ENCODE measurements around the gene GPRIN3.
A peak's percentile ranks its signal among the peaks of the same experiment; 100 is the strongest.

The GPRIN3 gene

DNA sequence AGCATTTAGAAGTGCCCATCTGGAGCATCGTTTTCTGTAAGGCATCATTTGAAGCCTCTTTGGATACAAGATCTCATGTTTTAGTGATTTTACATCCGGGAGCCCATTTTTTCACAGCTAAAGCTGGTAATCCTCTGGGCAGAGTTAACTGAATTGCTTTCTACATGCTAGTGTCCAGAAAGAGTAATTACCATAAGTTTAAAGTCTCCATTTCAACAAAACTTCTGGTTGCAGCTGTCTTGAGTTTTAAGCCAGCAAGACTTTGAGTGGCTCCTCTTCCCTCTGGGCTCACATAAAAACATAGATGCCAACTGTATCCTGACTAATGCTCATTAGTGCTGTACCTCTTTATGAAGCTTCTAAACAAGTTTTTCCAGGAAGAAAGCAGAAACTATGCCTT lies 65.4 kb downstream of the GPRIN3 start:
- Histone ChIP-seq H3K27me3 (replicated peaks; ENCODE audit: control insufficient read depth, insufficient read depth, low read length, poor library complexity, severe bottlenecking) (no peaks in the 10 kb centered on the region), H3K4me1 (ENCODE audit: control insufficient read depth, insufficient read depth, low read length, poor library complexity, severe bottlenecking) (peaks cover 26% of the 10 kb centered on the region), H3K36me3 (ENCODE audit: control insufficient read depth, insufficient read depth, low read length) (peaks cover 9% of the 10 kb centered on the region), H3K4me3 (ENCODE audit: insufficient read depth, low read depth, low read length, poor library complexity, severe bottlenecking) (no peak overlapping the region), H3K27ac (ENCODE audit: insufficient read depth, low read length, poor library complexity, severe bottlenecking) (no peak overlapping the region), H3K9me3 (ENCODE audit: control insufficient read depth, low read length) (no peaks in the 10 kb centered on the region)
- no peak for DNase-seq

DNA sequence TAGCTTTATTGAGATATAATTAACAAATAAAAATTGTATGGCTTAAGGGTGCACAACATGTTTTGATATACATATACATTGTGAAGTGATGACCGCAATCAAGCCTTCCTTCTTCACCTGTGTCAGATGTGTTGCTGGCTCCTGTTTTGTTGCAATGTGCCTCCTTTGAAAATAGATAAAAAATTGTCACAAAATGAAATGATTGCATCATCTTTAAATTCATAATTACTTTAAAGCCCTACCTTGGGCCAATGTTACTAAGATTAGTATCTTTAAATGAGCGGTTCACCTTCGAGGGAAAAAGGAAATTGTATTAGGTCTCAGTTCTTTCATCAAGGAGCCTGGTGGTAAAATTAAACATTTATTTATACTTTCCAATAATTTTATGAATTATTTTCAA lies 77.3 kb downstream of the GPRIN3 start:
- H3K4me3 ChIP-seq (ENCODE audit: insufficient read depth, low read depth, low read length, poor library complexity, severe bottlenecking) = no peak overlapping the region
- H3K36me3 ChIP-seq (ENCODE audit: control insufficient read depth, insufficient read depth, low read length) = no peaks in the 10 kb centered on the region
- H3K4me1 ChIP-seq (ENCODE audit: control insufficient read depth, insufficient read depth, low read length, poor library complexity, severe bottlenecking) = no peaks in the 10 kb centered on the region
- no peaks in the 10 kb centered on the region for H3K27me3 ChIP-seq (replicated peaks; ENCODE audit: control insufficient read depth, insufficient read depth, low read length, poor library complexity, severe bottlenecking)
- peaks cover 4% of the 10 kb centered on the region for H3K9me3 ChIP-seq (ENCODE audit: control insufficient read depth, low read length)
- DNase-seq = no peak
- H3K27ac ChIP-seq (ENCODE audit: insufficient read depth, low read length, poor library complexity, severe bottlenecking) = no peak overlapping the region

DNA sequence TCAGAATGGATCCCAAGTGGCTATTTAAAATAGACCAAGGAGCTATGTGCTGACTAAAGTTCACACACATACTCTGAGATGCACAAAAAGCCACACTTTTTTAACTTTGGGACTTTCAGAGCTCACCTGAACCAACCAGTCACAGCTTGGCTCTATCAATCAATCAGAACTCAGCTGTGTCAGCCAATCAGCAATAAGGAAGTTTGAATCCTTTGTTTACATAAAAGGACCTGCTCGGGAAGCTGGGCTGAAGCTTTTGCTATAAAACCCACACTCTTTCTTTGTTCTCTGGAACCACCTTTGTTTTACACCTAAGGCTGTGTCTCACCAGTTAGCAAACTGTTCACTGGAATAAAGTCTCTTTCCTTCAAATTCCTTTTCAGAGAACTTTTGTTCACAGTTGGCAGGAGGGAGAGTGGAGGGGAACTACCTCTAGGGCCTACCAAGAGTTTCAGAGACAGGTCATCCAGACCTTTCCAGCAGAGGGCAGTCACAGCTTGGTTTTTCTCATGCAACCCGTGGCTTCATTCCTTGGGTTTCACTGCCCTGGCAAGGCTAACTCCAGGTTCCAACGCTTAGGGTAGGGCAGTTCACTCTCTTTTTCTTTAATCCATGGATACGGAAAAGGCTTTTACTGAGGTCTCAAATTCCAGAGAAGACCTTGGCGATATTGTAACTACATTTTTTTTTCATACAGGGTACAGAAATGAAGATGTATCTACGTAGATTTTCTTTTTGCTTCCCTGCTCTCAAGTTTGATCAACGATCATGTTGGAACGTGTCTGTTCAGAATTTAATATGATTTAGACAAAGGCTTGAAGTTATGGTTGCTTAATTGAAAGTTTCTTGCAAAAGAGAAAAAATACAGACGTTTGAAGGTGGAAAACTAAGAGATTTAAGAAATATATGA lies 80.7 kb downstream of the GPRIN3 start:
- H3K9me3 ChIP-seq (ENCODE audit: control insufficient read depth, low read length) = no peaks in the 10 kb centered on the region
- no peak overlapping the region for H3K4me3 ChIP-seq (ENCODE audit: insufficient read depth, low read depth, low read length, poor library complexity, severe bottlenecking)
- no peaks in the 10 kb centered on the region for H3K36me3 ChIP-seq (ENCODE audit: control insufficient read depth, insufficient read depth, low read length)
- peak; percentile 27 to 65 (median 56) for DNase-seq
- H3K27ac ChIP-seq (ENCODE audit: insufficient read depth, low read length, poor library complexity, severe bottlenecking) = no peak overlapping the region
- peaks cover 2% of the 10 kb centered on the region for H3K27me3 ChIP-seq (replicated peaks; ENCODE audit: control insufficient read depth, insufficient read depth, low read length, poor library complexity, severe bottlenecking)
- no peaks in the 10 kb centered on the region for H3K4me1 ChIP-seq (ENCODE audit: control insufficient read depth, insufficient read depth, low read length, poor library complexity, severe bottlenecking)

DNA sequence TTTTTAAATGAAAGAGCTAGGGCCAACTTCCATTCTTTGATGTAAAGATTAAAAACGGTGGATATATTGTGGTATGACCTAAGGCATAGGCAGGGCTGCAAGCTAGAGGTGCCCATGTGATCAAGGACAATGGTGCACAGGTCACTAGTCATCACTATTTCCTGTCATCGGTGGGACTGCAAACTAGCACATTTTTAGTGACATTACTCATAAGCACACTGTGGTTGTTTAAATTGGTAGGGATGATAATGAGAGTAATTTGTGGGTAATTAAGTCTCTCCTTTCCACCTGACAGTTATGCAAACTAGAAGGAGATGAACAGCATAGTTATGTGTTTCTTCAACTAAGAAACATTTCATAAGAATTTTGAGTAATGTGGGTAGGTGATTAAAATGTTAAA lies 85.4 kb downstream of the GPRIN3 start:
- no peaks in the 10 kb centered on the region for H3K36me3 ChIP-seq (ENCODE audit: control insufficient read depth, insufficient read depth, low read length)
- no peak overlapping the region for H3K27ac ChIP-seq (ENCODE audit: insufficient read depth, low read length, poor library complexity, severe bottlenecking)
- H3K9me3 ChIP-seq (ENCODE audit: control insufficient read depth, low read length) = no peaks in the 10 kb centered on the region
- H3K4me3 ChIP-seq (ENCODE audit: insufficient read depth, low read depth, low read length, poor library complexity, severe bottlenecking) = no peak overlapping the region
- peaks cover 2% of the 10 kb centered on the region for H3K27me3 ChIP-seq (replicated peaks; ENCODE audit: control insufficient read depth, insufficient read depth, low read length, poor library complexity, severe bottlenecking)
- no peak for DNase-seq
- no peaks in the 10 kb centered on the region for H3K4me1 ChIP-seq (ENCODE audit: control insufficient read depth, insufficient read depth, low read length, poor library complexity, severe bottlenecking)

DNA sequence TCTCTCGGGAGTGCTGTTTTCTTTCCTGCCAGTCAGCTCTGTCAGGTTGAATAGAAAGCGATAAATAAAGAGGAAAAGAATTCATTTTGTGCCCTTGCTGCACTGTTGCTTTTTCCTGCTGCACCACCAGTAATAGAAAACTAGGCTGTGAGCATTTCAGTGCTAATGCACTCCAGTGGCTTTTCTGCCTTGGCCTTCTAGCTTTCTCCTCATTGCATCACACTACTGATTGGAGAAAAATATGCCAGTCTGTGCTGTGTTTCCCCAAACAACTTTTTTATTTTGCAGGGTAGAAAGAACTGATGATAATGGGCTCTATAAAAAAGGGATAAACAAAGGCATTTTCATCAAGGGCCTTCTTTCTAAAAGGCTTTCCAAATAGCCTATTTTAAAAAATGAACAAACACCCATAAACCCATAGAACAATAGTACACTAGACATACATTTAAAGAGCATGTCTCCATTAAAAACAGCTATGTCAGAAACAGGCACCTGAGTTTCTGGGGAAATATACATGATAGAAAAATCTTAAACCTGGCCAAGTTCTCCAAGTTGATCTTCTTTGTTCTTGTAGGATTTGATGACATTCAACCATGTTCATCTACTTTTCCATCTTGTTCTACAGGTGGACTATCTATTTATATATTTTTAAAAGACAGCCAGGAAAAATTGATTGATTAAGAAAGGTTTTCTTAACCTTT lies 86.3 kb downstream of the GPRIN3 start:
- no peak for DNase-seq
- no peak overlapping the region for H3K4me3 ChIP-seq (ENCODE audit: insufficient read depth, low read depth, low read length, poor library complexity, severe bottlenecking)
- H3K27ac ChIP-seq (ENCODE audit: insufficient read depth, low read length, poor library complexity, severe bottlenecking) = no peak overlapping the region
- no peaks in the 10 kb centered on the region for H3K36me3 ChIP-seq (ENCODE audit: control insufficient read depth, insufficient read depth, low read length)
- H3K9me3 ChIP-seq (ENCODE audit: control insufficient read depth, low read length) = no peaks in the 10 kb centered on the region
- peaks cover 2% of the 10 kb centered on the region for H3K27me3 ChIP-seq (replicated peaks; ENCODE audit: control insufficient read depth, insufficient read depth, low read length, poor library complexity, severe bottlenecking)
- no peaks in the 10 kb centered on the region for H3K4me1 ChIP-seq (ENCODE audit: control insufficient read depth, insufficient read depth, low read length, poor library complexity, severe bottlenecking)

DNA sequence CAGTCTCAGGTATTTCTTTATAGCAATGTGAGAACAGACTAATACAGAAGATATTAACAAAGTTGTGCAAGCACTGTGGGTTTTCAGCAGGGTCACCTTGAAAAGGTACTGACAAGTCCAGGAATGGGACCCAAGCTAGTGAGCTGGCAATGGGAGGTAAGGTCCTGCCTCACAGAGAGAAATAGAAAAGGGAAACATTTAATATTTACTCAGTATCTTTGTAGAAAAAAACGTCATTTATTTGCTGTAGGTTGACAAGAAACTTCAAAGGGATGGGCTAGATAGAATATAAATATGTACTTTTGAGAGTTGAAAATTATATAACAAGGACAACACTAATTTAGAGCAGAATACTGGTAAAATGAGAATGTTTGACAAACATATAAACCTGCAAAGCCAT lies 89.0 kb downstream of the GPRIN3 start:
- Histone ChIP-seq H3K27me3 (replicated peaks; ENCODE audit: control insufficient read depth, insufficient read depth, low read length, poor library complexity, severe bottlenecking) (peaks cover 2% of the 10 kb centered on the region), H3K36me3 (ENCODE audit: control insufficient read depth, insufficient read depth, low read length) (no peaks in the 10 kb centered on the region), H3K9me3 (ENCODE audit: control insufficient read depth, low read length) (no peaks in the 10 kb centered on the region), H3K4me3 (ENCODE audit: insufficient read depth, low read depth, low read length, poor library complexity, severe bottlenecking) (no peak overlapping the region), H3K27ac (ENCODE audit: insufficient read depth, low read length, poor library complexity, severe bottlenecking) (no peak overlapping the region), H3K4me1 (ENCODE audit: control insufficient read depth, insufficient read depth, low read length, poor library complexity, severe bottlenecking) (no peaks in the 10 kb centered on the region)
- DNase-seq = no peak

DNA sequence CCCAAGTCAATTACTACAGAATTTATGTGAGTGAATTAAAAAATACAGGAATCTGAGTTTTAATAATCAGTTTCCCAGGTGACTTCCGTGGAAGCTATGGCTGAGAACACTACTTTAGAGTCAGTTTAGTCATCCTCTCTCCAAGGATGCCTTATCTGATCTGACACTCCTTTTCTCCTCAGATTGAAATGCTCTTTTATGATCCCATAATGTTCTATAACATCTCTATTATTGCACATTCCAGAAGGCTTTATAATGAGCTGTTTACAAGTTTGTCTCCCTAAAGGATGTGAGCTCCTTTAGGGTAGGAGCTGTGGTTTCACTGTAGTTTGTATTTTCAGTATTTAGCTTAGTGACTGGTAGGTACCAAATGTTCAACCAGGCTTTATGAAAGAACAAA lies 90.0 kb downstream of the GPRIN3 start:
- H3K9me3 ChIP-seq (ENCODE audit: control insufficient read depth, low read length) = no peaks in the 10 kb centered on the region

DNA sequence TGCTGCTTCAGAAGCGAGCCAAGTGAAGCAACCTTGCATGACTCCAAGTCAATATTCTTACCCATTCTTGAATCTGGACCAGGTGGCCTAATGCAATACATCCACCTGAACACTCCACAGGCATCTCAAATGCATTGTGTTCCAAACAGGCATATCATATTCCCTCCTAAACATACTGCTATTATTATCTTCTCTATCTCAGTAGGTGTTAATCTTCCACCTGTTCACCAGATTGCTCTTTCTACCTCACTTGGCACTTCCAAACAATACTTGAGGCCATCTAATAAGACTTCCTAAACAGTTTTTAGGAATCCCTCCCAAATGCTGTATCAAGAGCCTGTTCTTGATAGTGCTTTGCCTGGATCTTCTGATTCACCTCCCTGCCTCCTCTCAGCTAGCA lies 90.7 kb downstream of the GPRIN3 start:
- no peak overlapping the region for H3K4me3 ChIP-seq (ENCODE audit: insufficient read depth, low read depth, low read length, poor library complexity, severe bottlenecking)
- no peaks in the 10 kb centered on the region for H3K36me3 ChIP-seq (ENCODE audit: control insufficient read depth, insufficient read depth, low read length)
- H3K4me1 ChIP-seq (ENCODE audit: control insufficient read depth, insufficient read depth, low read length, poor library complexity, severe bottlenecking) = no peaks in the 10 kb centered on the region
- no peaks in the 10 kb centered on the region for H3K9me3 ChIP-seq (ENCODE audit: control insufficient read depth, low read length)
- H3K27ac ChIP-seq (ENCODE audit: insufficient read depth, low read length, poor library complexity, severe bottlenecking) = no peak overlapping the region
- no peak for DNase-seq
- no peaks in the 10 kb centered on the region for H3K27me3 ChIP-seq (replicated peaks; ENCODE audit: control insufficient read depth, insufficient read depth, low read length, poor library complexity, severe bottlenecking)

More for the DNA sequence above, 90.0 kb downstream of the GPRIN3 start:
- H3K4me1 ChIP-seq (ENCODE audit: control insufficient read depth, insufficient read depth, low read length, poor library complexity, severe bottlenecking) = no peaks in the 10 kb centered on the region
- H3K27me3 ChIP-seq (replicated peaks; ENCODE audit: control insufficient read depth, insufficient read depth, low read length, poor library complexity, severe bottlenecking) = peaks cover 2% of the 10 kb centered on the region
- no peaks in the 10 kb centered on the region for H3K36me3 ChIP-seq (ENCODE audit: control insufficient read depth, insufficient read depth, low read length)
- DNase-seq = no peak
- no peak overlapping the region for H3K4me3 ChIP-seq (ENCODE audit: insufficient read depth, low read depth, low read length, poor library complexity, severe bottlenecking)
- no peak overlapping the region for H3K27ac ChIP-seq (ENCODE audit: insufficient read depth, low read length, poor library complexity, severe bottlenecking)

DNA sequence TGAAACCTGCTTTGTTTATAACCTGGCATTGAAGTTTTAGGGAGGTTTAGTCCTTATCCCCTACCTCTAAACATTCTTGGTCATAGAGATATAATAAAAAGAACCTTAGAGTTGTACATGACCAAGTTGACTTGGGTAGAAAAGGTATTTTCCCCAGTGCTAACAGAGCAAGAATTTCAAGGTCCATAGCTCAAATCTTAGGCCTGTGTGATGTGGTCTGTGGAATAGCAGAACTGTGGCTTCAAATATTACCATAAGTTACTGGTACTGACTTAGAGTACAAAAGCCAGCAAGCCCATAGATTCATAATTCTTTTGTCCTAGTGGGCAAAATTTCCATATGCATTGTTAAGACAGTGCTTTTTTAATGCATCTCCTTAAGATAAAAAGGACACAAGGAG lies 91.2 kb downstream of the GPRIN3 start:
- no peaks in the 10 kb centered on the region for H3K36me3 ChIP-seq (ENCODE audit: control insufficient read depth, insufficient read depth, low read length)
- H3K27ac ChIP-seq (ENCODE audit: insufficient read depth, low read length, poor library complexity, severe bottlenecking) = no peak overlapping the region
- H3K4me3 ChIP-seq (ENCODE audit: insufficient read depth, low read depth, low read length, poor library complexity, severe bottlenecking) = no peak overlapping the region
- H3K4me1 ChIP-seq (ENCODE audit: control insufficient read depth, insufficient read depth, low read length, poor library complexity, severe bottlenecking) = no peaks in the 10 kb centered on the region
- DNase-seq = no peak
- H3K9me3 ChIP-seq (ENCODE audit: control insufficient read depth, low read length) = no peaks in the 10 kb centered on the region
- H3K27me3 ChIP-seq (replicated peaks; ENCODE audit: control insufficient read depth, insufficient read depth, low read length, poor library complexity, severe bottlenecking) = no peaks in the 10 kb centered on the region

DNA sequence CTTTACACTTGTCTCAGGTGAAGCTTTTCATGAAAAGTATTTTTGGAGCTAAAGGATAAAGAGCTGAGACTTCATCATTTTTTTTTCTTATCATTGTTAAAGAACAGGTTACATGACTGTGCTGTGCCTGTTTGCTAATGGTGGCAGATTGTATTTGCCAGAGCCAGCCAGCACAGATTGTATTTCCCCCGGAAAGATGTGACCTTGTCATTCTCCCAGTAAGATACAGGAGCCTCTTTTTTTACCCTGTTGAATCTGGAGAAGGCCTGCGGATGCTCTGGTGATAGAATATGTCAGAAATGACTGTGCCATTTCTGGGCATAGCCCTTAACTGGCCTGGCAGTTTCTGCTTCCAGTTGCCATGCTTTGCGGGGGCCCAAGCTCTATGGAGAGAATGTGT lies 91.9 kb downstream of the GPRIN3 start:
- H3K27me3 ChIP-seq (replicated peaks; ENCODE audit: control insufficient read depth, insufficient read depth, low read length, poor library complexity, severe bottlenecking) = no peaks in the 10 kb centered on the region
- no peak for DNase-seq

More for the DNA sequence above, 91.9 kb downstream of the GPRIN3 start:
- H3K4me1 ChIP-seq (ENCODE audit: control insufficient read depth, insufficient read depth, low read length, poor library complexity, severe bottlenecking) = no peaks in the 10 kb centered on the region
- H3K9me3 ChIP-seq (ENCODE audit: control insufficient read depth, low read length) = no peaks in the 10 kb centered on the region
- no peak overlapping the region for H3K27ac ChIP-seq (ENCODE audit: insufficient read depth, low read length, poor library complexity, severe bottlenecking)
- no peak overlapping the region for H3K4me3 ChIP-seq (ENCODE audit: insufficient read depth, low read depth, low read length, poor library complexity, severe bottlenecking)
- no peaks in the 10 kb centered on the region for H3K36me3 ChIP-seq (ENCODE audit: control insufficient read depth, insufficient read depth, low read length)

Measured in effector memory CD4-positive, alpha-beta T cell (primary cell).